Hippocampal formation (tissue), 2 donors: Measurements from ENCODE around the gene TSN.
A peak's percentile ranks its signal among the peaks of the same experiment; 100 is the strongest.
"Not testable (repeated sequence)": the region's sequence is repeated elsewhere in the genome, so short reads cannot be mapped to it uniquely, and the experiment has no call there.

Source experiments
- DNase-seq, 2 donors: peaks; one replicate each; lab custom pipeline; 2025; lab: John Stamatoyannopoulos, UW

TSN gene

GRCh38 chr2:121801916-121802315 lies 46.5 kb downstream of the TSN start:
- DNase-seq = no peak

GRCh38 chr2:121803503-121803902 lies 48.1 kb downstream of the TSN start:
- DNase-seq = no peak

- no peak for DNase-seq
Measured at GRCh38 chr2:121804340-121804739, 48.9 kb downstream of the TSN start.

- no peak for DNase-seq
Measured at GRCh38 chr2:121804997-121805765, 49.7 kb downstream of the TSN start.

GRCh38 chr2:121805766-121806143 lies 50.3 kb downstream of the TSN start:
- no peak for DNase-seq

GRCh38 chr2:121807771-121808170 lies 52.3 kb downstream of the TSN start:
- DNase-seq = not testable (repeated sequence)

- DNase-seq = no peak
Measured at GRCh38 chr2:121809607-121810006, 54.2 kb downstream of the TSN start.

GRCh38 chr2:121810959-121811853 lies 55.8 kb downstream of the TSN start:
- DNase-seq = peak; percentile 35 to 79

GRCh38 chr2:121813083-121813482 lies 57.6 kb downstream of the TSN start:
- DNase-seq = not testable (repeated sequence)

- no peak for DNase-seq
Measured at GRCh38 chr2:121815216-121815615, 59.8 kb downstream of the TSN start.

- no peak for DNase-seq
Measured at GRCh38 chr2:121816797-121817196, 61.3 kb downstream of the TSN start.

- DNase-seq = not testable (repeated sequence)
Measured at GRCh38 chr2:121817304-121817703, 61.9 kb downstream of the TSN start.
